ENCODE measurements around the gene PLCL1.

DNA sequence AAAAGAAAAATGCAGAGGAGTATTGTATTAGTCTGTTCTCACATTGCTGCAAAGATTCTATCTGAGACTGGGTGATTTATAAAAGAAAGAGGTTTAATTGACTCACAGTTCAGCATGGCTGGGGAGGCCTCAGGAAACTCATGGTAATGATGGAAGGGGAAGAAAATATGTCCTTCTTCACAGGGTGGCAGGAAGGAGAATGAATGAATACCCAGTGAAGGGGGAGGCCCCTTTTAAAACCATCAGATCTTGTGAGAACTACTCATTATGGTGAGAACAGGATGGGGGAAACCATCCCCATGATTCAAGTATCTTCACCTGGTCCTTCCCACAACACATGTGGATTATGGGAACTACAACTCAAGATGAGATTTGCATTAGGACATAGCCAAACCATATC, 9.1 kb upstream of the PLCL1 start:
- TF ChIP-seq, protein P1, sequence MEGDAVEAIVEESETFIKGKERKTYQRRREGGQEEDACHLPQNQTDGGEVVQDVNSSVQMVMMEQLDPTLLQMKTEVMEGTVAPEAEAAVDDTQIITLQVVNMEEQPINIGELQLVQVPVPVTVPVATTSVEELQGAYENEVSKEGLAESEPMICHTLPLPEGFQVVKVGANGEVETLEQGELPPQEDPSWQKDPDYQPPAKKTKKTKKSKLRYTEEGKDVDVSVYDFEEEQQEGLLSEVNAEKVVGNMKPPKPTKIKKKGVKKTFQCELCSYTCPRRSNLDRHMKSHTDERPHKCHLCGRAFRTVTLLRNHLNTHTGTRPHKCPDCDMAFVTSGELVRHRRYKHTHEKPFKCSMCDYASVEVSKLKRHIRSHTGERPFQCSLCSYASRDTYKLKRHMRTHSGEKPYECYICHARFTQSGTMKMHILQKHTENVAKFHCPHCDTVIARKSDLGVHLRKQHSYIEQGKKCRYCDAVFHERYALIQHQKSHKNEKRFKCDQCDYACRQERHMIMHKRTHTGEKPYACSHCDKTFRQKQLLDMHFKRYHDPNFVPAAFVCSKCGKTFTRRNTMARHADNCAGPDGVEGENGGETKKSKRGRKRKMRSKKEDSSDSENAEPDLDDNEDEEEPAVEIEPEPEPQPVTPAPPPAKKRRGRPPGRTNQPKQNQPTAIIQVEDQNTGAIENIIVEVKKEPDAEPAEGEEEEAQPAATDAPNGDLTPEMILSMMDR (IDR thresholded peaks at IDR 0.05), result no peak
- TF ChIP-seq ZFX (IDR thresholded peaks at IDR 0.05; ENCODE audit: borderline replicate concordance), result no peak

Data from 22Rv1 (cell line).